HepG2 (cell line): ENCODE measurements around the gene GSAP. TPM values are rescaled to one million over a fixed set of nuclear protein-coding genes. Genes with fewer than 3 reads are reported as not detected.

Source experiments
- ATAC-seq: fragments of 200-7000 bp; cut with Tn5 transposase; 3 replicates; pipeline ENCODE4 v1.9.1; 2020; ENCODE audit warnings: mild to moderate bottlenecking, moderate library complexity
- BruUV-seq: library from RNA; stranded (reverse); fragments of 400-500 nt; replicated peaks from 2 replicates; lab custom pipeline; 2021; lab: Mats Ljungman, UMichigan
- CTCF ChIA-PET: fragments of 300-600 bp; formaldehyde crosslinking; extraction: SDS; loops from one replicate; lab custom pipeline; 2021; ENCODE audit warnings: low total read pairs, inconsistent platforms, low intra/inter-chr PET ratio; lab: Yijun Ruan, JAX
- POLR2A ChIA-PET: fragments of 350-600 bp; sonication (Branson Sonifier 250); formaldehyde crosslinking; loops from one replicate; lab custom pipeline; 2020; ENCODE audit warnings: antibody characterized with exemption, inconsistent platforms; lab: Yijun Ruan, JAX
- DNase-seq: peaks from one replicate; pipeline ENCODE4 v3.0.0-alpha.2; 2015; ENCODE audit warnings: low spot score
- FAIRE-seq: peaks from 3 replicates; lab custom pipeline; 2011; peaks lifted over from hg19 to GRCh38; lab: Jason Lieb, UNC
- H2AFZ ChIP-seq: one replicate; pipeline ENCODE4 v1.6.1; 2011; ENCODE audit warnings: low read length, inconsistent platforms
- H3K27ac ChIP-seq: fragments of 300-600 bp; 3 replicates; pipeline ENCODE4 v1.8.0; 2011; ENCODE audit warnings: mixed run types, mild to moderate bottlenecking, mixed read lengths, low read length, inconsistent platforms; ENCODE audit not compliant: insufficient read depth; ENCODE audit errors: extremely low read length
- H3K27me3 ChIP-seq, 2 experiments: fragments of 200-600 bp in 1 of 2; 2 replicates in 1 of 2; 3 replicates in 1 of 2; pipeline versions ENCODE4 v1.6.0 to v1.8.0; 2011; ENCODE audit warnings: low read length in 2 of 2, mild to moderate bottlenecking in 2 of 2, moderate library complexity in 2 of 2, inconsistent platforms in 1 of 2; ENCODE audit not compliant: insufficient read depth in 2 of 2, control insufficient read depth in 1 of 2
- H3K36me3 ChIP-seq, 2 experiments: fragments of 200-600 bp in 1 of 2; replicated peaks in 1 of 2; 2 replicates in 1 of 2; 3 replicates in 1 of 2; pipeline versions ENCODE4 v1.5.1 to v1.8.0; 2011; ENCODE audit warnings: low read length in 2 of 2, inconsistent platforms in 1 of 2; ENCODE audit not compliant: insufficient read depth in 2 of 2, control insufficient read depth in 1 of 2
- H3K4me1 ChIP-seq: 2 replicates; pipeline ENCODE4 v1.5.1; 2012; ENCODE audit warnings: low read length, inconsistent platforms; ENCODE audit not compliant: insufficient read depth
- H3K4me2 ChIP-seq: 2 replicates; pipeline ENCODE4 v1.6.0; 2011; ENCODE audit warnings: low read depth, low read length, inconsistent platforms
- H3K4me3 ChIP-seq, 3 experiments: fragments of 200-600 bp in 1 of 3; sonication (generic), shearing (Covaris generic) in 1 of 3; replicated peaks in 1 of 3; 2 replicates each; pipeline ENCODE4 v1.5.1; 2011 to 2016; ENCODE audit warnings: low read length in 3 of 3, inconsistent platforms in 2 of 3, low read depth in 2 of 3, mild to moderate bottlenecking in 2 of 3, control low read depth in 1 of 3, mixed read lengths in 1 of 3; ENCODE audit not compliant: insufficient read depth in 1 of 3
- H3K79me2 ChIP-seq: one replicate; pipeline ENCODE4 v1.6.1; 2011; ENCODE audit warnings: low read length, inconsistent platforms; ENCODE audit not compliant: insufficient read depth
- H3K9ac ChIP-seq: 2 replicates; pipeline ENCODE4 v1.6.0; 2011; ENCODE audit warnings: mild to moderate bottlenecking, low read depth, low read length, inconsistent platforms; ENCODE audit not compliant: insufficient read depth
- H3K9me3 ChIP-seq: 2 replicates; pipeline ENCODE4 v1.5.1; 2012; ENCODE audit warnings: mild to moderate bottlenecking, low read length
- H4K20me1 ChIP-seq: 2 replicates; pipeline ENCODE4 v1.6.0; 2011; ENCODE audit warnings: inconsistent platforms, mild to moderate bottlenecking, low read length, moderate library complexity; ENCODE audit not compliant: insufficient read depth
- CEBPG ChIP-seq: IDR thresholded peaks from 2 replicates; pipeline ENCODE4 v1.6.1; 2016
- ETS1 ChIP-seq: sonication (generic); formaldehyde crosslinking; IDR thresholded peaks from 2 replicates; pipeline ENCODE4 v1.4.0; 2020; ENCODE audit warnings: missing genetic modification reagents
- FOXK2 ChIP-seq: fragments of 450-650 bp; IDR thresholded peaks from 2 replicates; pipeline ENCODE4 v1.6.1; 2016
- HNF1A ChIP-seq, 2 experiments: sonication (generic) in 1 of 2; formaldehyde crosslinking in 1 of 2; IDR thresholded peaks; 2 replicates each; pipeline versions ENCODE4 v1.4.0 to v1.6.1; 2016 to 2020; ENCODE audit warnings: borderline replicate concordance in 1 of 2, low read depth in 1 of 2, mild to moderate bottlenecking in 1 of 2, missing genetic modification reagents in 1 of 2
- MBD4 ChIP-seq: IDR thresholded peaks from 2 replicates; pipeline ENCODE4 v1.6.1; 2012; ENCODE audit warnings: low read length, inconsistent platforms, borderline replicate concordance
- PAX8 ChIP-seq: sonication (generic); formaldehyde crosslinking; IDR thresholded peaks from 2 replicates; pipeline ENCODE4 v1.8.0; 2022; ENCODE audit warnings: mild to moderate bottlenecking, missing genetic modification reagents, borderline replicate concordance
- RAD51 ChIP-seq: fragments of 450-650 bp; IDR thresholded peaks from 2 replicates; pipeline ENCODE4 v1.6.1; 2016; ENCODE audit warnings: borderline replicate concordance
- SNAPC5 ChIP-seq: sonication (generic); formaldehyde crosslinking; IDR thresholded peaks from 2 replicates; pipeline ENCODE4 v1.8.1; 2023; ENCODE audit warnings: mild to moderate bottlenecking, missing genetic modification reagents, borderline replicate concordance
- SP2 ChIP-seq: sonication (generic); formaldehyde crosslinking; IDR thresholded peaks from 2 replicates; pipeline ENCODE4 v1.5.1; 2020; ENCODE audit warnings: mild to moderate bottlenecking, missing genetic modification reagents
- TEF ChIP-seq: sonication (generic); formaldehyde crosslinking; IDR thresholded peaks from 2 replicates; pipeline ENCODE4 v1.5.0; 2020; ENCODE audit warnings: missing genetic modification reagents
- ZBTB8A ChIP-seq: sonication (generic); formaldehyde crosslinking; IDR thresholded peaks from 2 replicates; pipeline ENCODE4 v1.4.0; 2020; ENCODE audit warnings: mild to moderate bottlenecking, low read depth, missing genetic modification reagents, borderline replicate concordance
- ZNF441 ChIP-seq: sonication (generic); formaldehyde crosslinking; IDR thresholded peaks from 2 replicates; pipeline ENCODE4 v1.7.0; 2021; ENCODE audit warnings: missing genetic modification reagents, borderline replicate concordance
- ZNF7 ChIP-seq: IDR thresholded peaks from 2 replicates; pipeline ENCODE4 v1.6.1; 2016; ENCODE audit warnings: missing biosample characterization, missing genetic modification reagents
- WGBS: methylation state at CpG from one replicate; pipeline ENCODE4 v1.1.6; 2017; ENCODE audit warnings: low lambda C conversion rate; 5-methylcytosine and 5-hydroxymethylcytosine counted together
- in situ Hi-C: cut with HindIII; loops from 2 replicates; pipeline ENCODE4 v1.10.0; 2017; ENCODE audit warnings: low pct_unique_long_range_greater_than_20kb; ENCODE audit not compliant: extremely low pct_ligation_motif_present
- intact Hi-C: fragments of 100-400 bp; cut with micrococcal nuclease; formaldehyde crosslinking; loops from one replicate; pipeline ENCODE4 v1.10.0; 2022; ENCODE audit not compliant: unreplicated experiment
- polyA plus RNA-seq, 8 experiments: library from polyadenylated mRNA; depleted of rRNA in 3 of 8; stranded (reverse) in 7 of 8; unstranded in 1 of 8; fragments of >200 nt; fragmentation: Illumina TruSeq in 4 of 8; extraction: Trizol in 4 of 8; gene quantifications; 2 replicates each; pipeline versions ENCODE4 v1.2.1 to v1.2.3, GENCODE V29; 2011 to 2016; ENCODE audit warnings: low read depth in 4 of 8, missing spikeins in 1 of 8, mixed read lengths in 1 of 8; ENCODE audit not compliant: insufficient read depth in 1 of 8
- total RNA-seq, 5 experiments: library from RNA; depleted of rRNA; stranded (reverse); fragments of >200 nt; fragmentation: Illumina TruSeq; extraction: Trizol; gene quantifications; 2 replicates each; pipeline ENCODE4 v1.2.3, GENCODE V29; 2016; ENCODE audit warnings: low read depth in 1 of 5
- TF ChIP-seq, protein P1 (sequence below): sonication (generic); formaldehyde crosslinking; IDR thresholded peaks from 2 replicates; pipeline ENCODE4 v1.4.0; 2020; ENCODE audit warnings: mild to moderate bottlenecking, low read depth, missing genetic modification reagents

Gene GSAP
- total and polyA plus RNA-seq, 2 of the 13 experiments (the other 11 are each of a cell fraction or from before 2014, with no cell fraction given): 34.6 to 40.6 TPM

DNA sequence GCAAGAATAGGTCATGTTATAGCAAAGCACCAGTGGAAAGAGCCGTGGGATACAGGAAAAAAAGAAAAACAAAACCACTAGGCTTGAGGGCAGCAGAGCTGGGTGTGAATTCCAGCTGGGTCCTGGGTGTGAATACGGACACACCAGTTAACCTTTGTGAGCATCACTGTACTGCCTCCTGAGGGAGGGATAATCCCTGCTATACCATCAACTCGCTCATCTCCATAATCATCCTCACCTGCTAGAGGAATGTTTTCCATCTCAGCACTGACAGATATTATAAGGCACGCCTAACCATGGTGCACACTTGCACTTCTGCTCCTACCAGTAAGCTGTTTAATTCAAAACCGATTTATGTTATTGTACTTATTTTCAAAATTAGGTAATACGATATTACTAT lies 62.2 kb downstream of the GSAP start:
- Histone ChIP-seq H3K4me2 (no peak overlapping the region), H3K27ac (no peak overlapping the region), H3K27me3 (no peaks in the 10 kb centered on the region), H3K4me1 (peaks cover 3% of the 10 kb centered on the region), H3K79me2 (no peaks in the 10 kb centered on the region), H3K9ac (no peak overlapping the region), H3K4me3 (no peak overlapping the region), H3K36me3 (peaks cover 12 to 43% of the 10 kb centered on the region in 2 experiments), H3K9me3 (no peaks in the 10 kb centered on the region), H4K20me1 (no peaks in the 10 kb centered on the region), H2AFZ (no peak overlapping the region)
- ATAC-seq (no peak), DNase-seq (no peak), FAIRE-seq (no peak)
- TF ChIP-seq, protein P1, sequence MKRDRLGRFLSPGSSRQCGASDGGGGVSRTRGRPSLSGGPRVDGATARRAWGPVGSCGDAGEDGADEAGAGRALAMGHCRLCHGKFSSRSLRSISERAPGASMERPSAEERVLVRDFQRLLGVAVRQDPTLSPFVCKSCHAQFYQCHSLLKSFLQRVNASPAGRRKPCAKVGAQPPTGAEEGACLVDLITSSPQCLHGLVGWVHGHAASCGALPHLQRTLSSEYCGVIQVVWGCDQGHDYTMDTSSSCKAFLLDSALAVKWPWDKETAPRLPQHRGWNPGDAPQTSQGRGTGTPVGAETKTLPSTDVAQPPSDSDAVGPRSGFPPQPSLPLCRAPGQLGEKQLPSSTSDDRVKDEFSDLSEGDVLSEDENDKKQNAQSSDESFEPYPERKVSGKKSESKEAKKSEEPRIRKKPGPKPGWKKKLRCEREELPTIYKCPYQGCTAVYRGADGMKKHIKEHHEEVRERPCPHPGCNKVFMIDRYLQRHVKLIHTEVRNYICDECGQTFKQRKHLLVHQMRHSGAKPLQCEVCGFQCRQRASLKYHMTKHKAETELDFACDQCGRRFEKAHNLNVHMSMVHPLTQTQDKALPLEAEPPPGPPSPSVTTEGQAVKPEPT: no peak
- TF ChIP-seq PAX8: no peak
- no peak for TF ChIP-seq SNAPC5 (CRISPR knock-in tag)
- TF ChIP-seq FOXK2: no peak
- TF ChIP-seq ETS1: no peak
- no peak for TF ChIP-seq ZNF441 (CRISPR knock-in tag)
- TF ChIP-seq MBD4: no peak
- no peak for TF ChIP-seq CEBPG (CRISPR knock-in tag)
- no peak for TF ChIP-seq HNF1A (IDR thresholded peaks at IDR 0.05; ENCODE audit: low read depth)
- TF ChIP-seq HNF1A (CRISPR knock-in tag; IDR thresholded peaks at IDR 0.05; ENCODE audit: borderline replicate concordance): no peak
- no peak for TF ChIP-seq RAD51
- no peak for TF ChIP-seq SP2 (CRISPR knock-in tag)
- no peak for TF ChIP-seq ZBTB8A (CRISPR knock-in tag)
- TF ChIP-seq TEF: no peak
- TF ChIP-seq ZNF7 (CRISPR knock-in tag): no peak
- in situ Hi-C loops: no loop called here
- 83% methylated on average over 6 of the region's 6 CpGs for WGBS
- BruUV-seq: no TSS peak
- CTCF ChIA-PET: no interaction called here
- POLR2A ChIA-PET: no interaction called here
- intact Hi-C loops: loop anchor here (1.0 kb wide), 1 partner anchor 20 kb away; no protein-coding TSS in a partner anchor
